ENCODE data around the gene ZP1. TPM values are rescaled to one million over a fixed set of nuclear protein-coding genes. Genes with fewer than 3 reads are reported as not detected.
A peak's percentile ranks its signal among the peaks of the same experiment; 100 is the strongest.

ZP1 gene
- total RNA-seq, 2 experiments from 2014 or later = not detected

- intact Hi-C loops (cut with micrococcal nuclease; ENCODE audit: unreplicated experiment) = no loop called here
- peaks cover 40% of the 10 kb centered on the region for H3K79me2 ChIP-seq (ENCODE audit: insufficient read depth, low read depth, low read length)
- no TSS peak for BruUV-seq (replicated peaks)
- H3K4me1 ChIP-seq (ENCODE audit: insufficient read depth, low read length, poor library complexity, severe bottlenecking) = peaks cover 56% of the 10 kb centered on the region
- POLR2A ChIA-PET = interaction anchor here (0.7 to 3.4 kb wide), 11 partner anchors 9 to 1770 kb away, joined by 3 to 21 read pairs (median 4); no protein-coding TSS in a partner anchor
- CTCF ChIA-PET (ENCODE audit: unreplicated experiment) = interaction anchor here (1.2 to 3.0 kb wide), 4 partner anchors 8 to 69 kb away, joined by 3 to 17 read pairs (median 4); partner anchors contain the start of gene SLC15A3
- TF ChIP-seq CTCF (conservative IDR thresholded peaks at IDR 0.05; ENCODE audit: low read length) (no peak), EZH2phosphoT487 (IDR thresholded peaks at IDR 0.05; ENCODE audit: borderline replicate concordance, low read depth, low read length) (no peak)
- H3K9me3 ChIP-seq (ENCODE audit: low read length) = peaks cover 21% of the 10 kb centered on the region
- H4K20me1 ChIP-seq (ENCODE audit: insufficient read depth, low read length) = peaks cover 8% of the 10 kb centered on the region; the same call in 1 of the 2 replicates
- no peaks in the 10 kb centered on the region for H3K9me2 ChIP-seq (ENCODE audit: insufficient read depth, low read length)
- peak overlapping the region; percentile 94 for H2AFZ ChIP-seq (ENCODE audit: low read length)
- peak overlapping the region; percentile 82 for H3K27ac ChIP-seq (ENCODE audit: low read depth, low read length, poor library complexity, severe bottlenecking)
- peak overlapping the region; percentile 83 for H3K4me3 ChIP-seq (ENCODE audit: low read depth, low read length, poor library complexity, severe bottlenecking)
- DNase-seq (ENCODE audit: low spot score) = no peak
- H3K36me3 ChIP-seq (ENCODE audit: insufficient read depth, low read length) = peaks cover 27% of the 10 kb centered on the region
- H3K4me2 ChIP-seq (ENCODE audit: low read length) = peak overlapping the region; percentile 77
Observed at GRCh38 chr11:60912851-60913528, 45.6 kb downstream of the ZP1 start.

GRCh38 chr11:60913793-60914632, 46.7 kb downstream of the ZP1 start, which contains the start of gene TMEM109:
TMEM109 (plus strand) TSS chr11:60914158; CDS start chr11:60919694, 5,536 bp downstream.
- Histone ChIP-seq H3K9me2 (ENCODE audit: insufficient read depth, low read length) (no peaks in the 10 kb centered on the region), H3K4me1 (ENCODE audit: insufficient read depth, low read length, poor library complexity, severe bottlenecking) (peaks cover 66% of the 10 kb centered on the region), H3K36me3 (ENCODE audit: insufficient read depth, low read length) (peaks cover 36% of the 10 kb centered on the region), H2AFZ (ENCODE audit: low read length) (peak within 1 kb of the TSS; percentile 94), H3K27ac (ENCODE audit: low read depth, low read length, poor library complexity, severe bottlenecking) (peak within 1 kb of the TSS; percentile 82), H3K9me3 (ENCODE audit: low read length) (peaks cover 18% of the 10 kb centered on the region), H3K79me2 (ENCODE audit: insufficient read depth, low read depth, low read length) (peaks cover 50% of the 10 kb centered on the region), H3K4me2 (ENCODE audit: low read length) (peak within 1 kb of the TSS; percentile 77), H3K4me3 (ENCODE audit: low read depth, low read length, poor library complexity, severe bottlenecking) (peak within 1 kb of the TSS; percentile 83), H4K20me1 (ENCODE audit: insufficient read depth, low read length) (peaks cover 13% of the 10 kb centered on the region; the same call in 1 of the 2 replicates)
- intact Hi-C loops (cut with micrococcal nuclease; ENCODE audit: unreplicated experiment) = loop anchor here (2.0 kb wide), 2 partner anchors 215 to 247 kb away; partner anchors contain the start of gene VPS37C
- POLR2A ChIA-PET = interaction anchor here (0.6 to 3.4 kb wide), 11 partner anchors 10 to 437 kb away, joined by 3 to 21 read pairs (median 4); no protein-coding TSS in a partner anchor
- CTCF ChIA-PET (ENCODE audit: unreplicated experiment) = interaction anchor here (0.6 to 3.0 kb wide), 7 partner anchors 9 to 82 kb away, joined by 3 to 17 read pairs (median 4); partner anchors contain the start of gene SLC15A3
- no peak for TF ChIP-seq EZH2phosphoT487 (IDR thresholded peaks at IDR 0.05; ENCODE audit: borderline replicate concordance, low read depth, low read length)
- peak; percentile 91 for DNase-seq (ENCODE audit: low spot score)
- no TSS peak for BruUV-seq (replicated peaks)

All from OCI-LY7 (cell line).